Stimulated activated CD4-positive, alpha-beta T cell treated with anti-CD3 and anti-CD28 coated beads, Interleukin-12 subunit alpha, Interleukin-12 subunit beta, amount 100 ng/mL, for 24 hours (primary cell): ENCODE data around the gene PLCH1.

ENCODE experiments used
- DNase-seq, 2 experiments: peaks; one replicate each; pipeline ENCODE4 v3.0.0-alpha.2; 2020; ENCODE audit warnings: low read depth in 2 of 2

Gene PLCH1

DNA sequence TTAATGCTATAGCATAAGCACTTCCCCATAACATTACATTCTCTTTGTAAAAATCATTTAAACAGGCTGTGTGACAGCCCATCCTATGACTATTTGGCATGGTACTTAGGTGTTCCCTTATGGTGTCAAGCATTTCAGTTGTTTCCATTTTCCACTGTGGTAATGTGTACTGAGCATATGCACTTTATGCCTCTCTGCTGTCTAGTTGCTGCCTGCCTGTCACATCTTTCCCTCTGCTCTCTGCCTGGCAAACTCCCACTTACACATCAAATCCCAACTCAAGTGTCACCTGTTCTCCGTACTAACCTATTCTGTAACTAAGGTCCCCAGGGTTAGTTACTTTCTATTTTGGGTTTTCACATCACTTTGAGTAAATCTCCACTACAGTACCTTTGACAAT, 367.0 kb downstream of the PLCH1 start:
- no peak for DNase-seq

GRCh38 chr3:155377071-155377470, 367.8 kb downstream of the PLCH1 start:
- DNase-seq: no peak

- DNase-seq: no peak
Observed at GRCh38 chr3:155372281-155372680, 372.6 kb downstream of the PLCH1 start.

GRCh38 chr3:155370764-155371503, 373.9 kb downstream of the PLCH1 start:
- DNase-seq: no peak

GRCh38 chr3:155370198-155370597, 374.7 kb downstream of the PLCH1 start:
- no peak for DNase-seq

DNA sequence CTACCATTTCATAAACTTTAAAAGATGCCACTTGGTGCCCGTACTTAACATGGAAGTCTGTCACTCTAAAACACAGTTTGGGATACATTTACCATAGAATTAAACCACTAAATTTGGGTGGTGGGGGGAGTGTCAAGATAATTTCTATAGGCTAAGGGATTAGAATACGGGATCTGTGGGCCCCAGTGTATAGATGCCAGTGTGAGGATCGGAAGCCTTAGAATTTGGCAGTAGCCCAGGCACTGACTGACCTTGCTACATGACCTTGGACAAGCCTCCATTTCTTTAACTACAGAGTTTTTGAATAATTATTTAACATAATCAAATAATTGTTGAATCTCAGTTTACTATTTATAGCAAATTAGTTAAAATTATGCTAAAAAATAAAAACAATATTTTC, 375.1 kb downstream of the PLCH1 start:
- no peak for DNase-seq

DNA sequence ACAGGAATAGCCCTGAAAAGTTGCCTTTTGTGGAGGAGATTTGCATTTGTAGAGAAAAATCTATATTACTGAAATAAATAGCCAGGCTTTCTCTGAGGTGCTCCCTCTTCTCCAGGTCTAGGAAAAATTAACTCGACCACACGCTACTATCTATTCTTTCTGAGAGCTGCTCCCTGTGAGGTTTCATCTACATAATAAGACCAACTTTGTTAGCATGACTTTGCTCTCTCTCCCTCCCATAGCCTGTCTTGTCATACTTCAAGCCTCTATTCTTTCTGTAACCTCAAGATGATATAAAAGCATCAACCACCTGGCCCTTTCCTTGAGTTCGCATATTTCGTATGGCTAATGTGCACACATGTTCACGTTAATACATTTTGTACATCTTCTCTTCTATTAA, 375.6 kb downstream of the PLCH1 start:
- DNase-seq: no peak

DNA sequence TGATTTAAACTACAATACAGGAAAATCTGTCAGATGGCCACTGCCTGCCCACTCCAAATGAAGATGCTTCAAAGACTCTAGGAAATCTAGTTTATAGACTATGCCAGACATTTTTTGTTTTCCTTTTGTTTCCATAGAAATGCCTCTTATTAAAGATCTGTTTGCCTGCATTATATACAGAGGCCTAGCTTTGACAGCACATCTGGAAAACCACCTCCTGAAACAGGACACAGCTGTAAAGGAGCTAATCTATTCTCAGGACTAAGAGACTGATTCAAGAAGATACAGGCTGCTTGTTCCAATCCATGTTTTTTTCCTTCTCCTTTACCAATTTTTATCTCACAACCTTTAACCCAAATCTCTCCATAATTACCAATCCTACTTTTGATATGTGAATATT, 376.1 kb downstream of the PLCH1 start:
- DNase-seq: no peak

GRCh38 chr3:155367506-155367905, 377.4 kb downstream of the PLCH1 start:
- DNase-seq: no peak

- no peak for DNase-seq
Observed at GRCh38 chr3:155365178-155365783, 379.6 kb downstream of the PLCH1 start.

DNA sequence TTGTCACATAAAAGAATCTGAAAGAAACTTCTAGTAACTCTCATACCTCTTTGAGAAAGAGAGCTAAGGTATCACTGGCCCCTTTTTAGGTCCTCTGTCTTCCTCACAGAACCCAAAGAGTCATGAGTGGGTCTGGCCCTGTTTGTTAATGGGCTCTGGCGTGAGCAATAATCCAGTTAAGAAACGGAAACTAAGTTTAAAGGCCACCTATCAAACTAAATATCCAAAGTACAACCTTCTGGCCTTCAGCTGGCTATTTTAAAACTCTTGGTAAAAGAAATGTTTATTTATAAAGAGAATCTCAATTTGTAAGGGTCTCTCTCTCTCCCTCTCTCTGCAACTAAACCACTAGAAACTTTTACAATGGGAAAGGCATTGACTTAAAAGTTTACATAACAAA, 380.4 kb downstream of the PLCH1 start:
- DNase-seq: no peak

- no peak for DNase-seq
Observed at GRCh38 chr3:155363690-155364070, 381.2 kb downstream of the PLCH1 start.

DNA sequence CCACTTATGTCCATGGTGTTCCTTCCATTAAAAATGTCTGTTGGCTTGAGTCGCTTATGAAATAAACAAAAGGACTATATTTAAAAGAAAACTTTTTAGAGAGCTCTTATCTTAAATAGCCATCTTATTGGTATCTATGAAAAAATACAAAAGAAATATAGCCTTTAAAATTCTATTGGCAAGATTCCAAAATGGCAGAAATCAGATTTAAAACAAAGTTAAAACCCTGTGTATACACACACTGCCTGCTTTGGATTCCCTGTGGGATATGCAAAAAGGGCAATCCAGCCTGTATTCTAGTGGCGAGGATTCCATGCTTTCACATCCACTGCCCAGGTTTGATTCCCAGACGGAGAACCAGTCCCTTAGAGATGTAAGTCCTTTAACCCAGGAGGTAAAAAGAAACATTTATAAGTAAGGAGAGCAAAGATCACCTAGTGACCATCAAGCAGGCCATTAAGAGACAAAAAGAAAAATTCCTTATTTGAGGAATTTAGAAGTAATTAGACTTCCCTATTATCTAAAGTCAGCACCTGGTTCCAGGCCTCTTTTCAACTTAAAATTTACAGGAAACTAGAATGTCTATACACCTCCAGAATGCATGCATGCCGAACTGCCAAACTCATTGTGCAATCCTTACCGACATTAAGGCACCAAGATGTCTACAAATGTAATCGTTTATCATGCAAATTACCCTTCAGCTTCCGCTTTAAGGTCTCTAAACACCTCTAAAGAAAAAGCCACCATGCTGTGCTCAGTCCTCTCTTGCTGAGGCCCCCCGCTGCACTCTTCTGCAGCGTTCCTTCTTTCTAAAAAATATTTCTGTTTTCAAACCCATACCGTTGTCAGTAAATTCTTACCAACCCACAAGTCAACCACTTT, 381.8 kb downstream of the PLCH1 start:
- no peak for DNase-seq

DNA sequence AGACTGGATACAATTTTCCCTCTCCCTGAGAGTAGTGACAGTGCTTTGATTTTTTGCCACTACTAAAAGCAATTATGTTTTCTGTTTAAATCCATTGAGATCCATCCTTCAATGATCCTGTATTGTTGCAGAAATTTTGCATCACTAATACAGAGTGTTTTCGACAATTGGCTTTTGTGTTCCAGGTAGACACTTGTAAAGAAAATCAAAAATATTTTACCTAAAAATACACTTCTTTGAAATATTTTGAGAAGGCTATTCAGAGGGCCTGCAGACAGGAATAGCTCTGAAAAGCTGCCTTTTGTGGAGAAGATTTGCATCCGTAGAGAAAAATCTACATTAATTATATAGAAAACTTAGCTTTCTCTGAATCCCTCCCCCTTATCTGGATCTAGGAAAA, 384.6 kb downstream of the PLCH1 start:
- no peak for DNase-seq

- DNase-seq: no peak
Observed at GRCh38 chr3:155356594-155357370, 388.1 kb downstream of the PLCH1 start.

GRCh38 chr3:155354658-155355057, 390.2 kb downstream of the PLCH1 start:
- no peak for DNase-seq

DNA sequence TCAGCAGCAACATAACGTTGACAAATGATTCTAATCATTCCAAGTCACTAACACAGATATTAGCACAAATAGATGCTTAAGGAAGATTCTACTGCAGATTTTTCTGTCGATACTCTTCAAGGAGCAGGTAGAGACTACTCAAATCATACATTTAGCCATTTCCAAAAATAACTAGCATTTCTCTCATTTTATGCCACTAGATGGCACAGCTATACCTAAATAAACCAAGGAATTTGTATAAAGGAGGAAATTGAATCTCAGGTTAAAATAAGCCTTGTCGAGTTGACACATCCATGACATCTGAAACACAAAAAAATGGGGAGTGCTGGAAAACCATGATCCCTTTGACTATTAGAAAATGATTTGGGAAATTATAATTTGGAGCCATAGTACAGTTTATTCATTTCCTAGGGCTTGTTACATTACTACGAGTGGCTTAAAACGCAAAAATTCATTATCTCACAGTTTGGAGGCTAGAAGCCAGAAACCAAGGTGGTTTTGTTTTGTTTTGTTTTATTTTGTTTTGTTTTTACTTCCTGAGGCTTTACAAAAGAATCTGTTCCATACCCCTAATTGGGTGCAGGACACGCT, 391.9 kb downstream of the PLCH1 start:
- no peak for DNase-seq

DNA sequence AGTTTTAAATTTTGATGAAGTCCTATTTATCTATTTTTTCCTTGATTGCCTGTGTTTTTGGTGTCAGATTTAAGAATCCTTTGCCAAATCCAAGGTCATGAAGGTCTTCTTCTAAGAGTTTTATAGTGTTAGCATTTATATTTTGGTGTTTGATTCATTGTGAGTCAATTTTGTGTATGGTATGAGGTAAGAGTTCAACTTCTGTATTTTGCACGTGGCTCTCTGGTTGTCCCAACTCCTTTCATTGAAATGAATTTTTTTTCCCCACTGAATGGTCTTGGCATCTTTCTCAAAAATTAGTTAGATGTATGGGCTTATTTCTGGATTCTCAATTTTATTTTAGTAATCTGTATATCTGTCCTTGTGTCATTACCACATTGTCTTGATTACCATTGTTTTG, 394.3 kb downstream of the PLCH1 start:
- no peak for DNase-seq

DNA sequence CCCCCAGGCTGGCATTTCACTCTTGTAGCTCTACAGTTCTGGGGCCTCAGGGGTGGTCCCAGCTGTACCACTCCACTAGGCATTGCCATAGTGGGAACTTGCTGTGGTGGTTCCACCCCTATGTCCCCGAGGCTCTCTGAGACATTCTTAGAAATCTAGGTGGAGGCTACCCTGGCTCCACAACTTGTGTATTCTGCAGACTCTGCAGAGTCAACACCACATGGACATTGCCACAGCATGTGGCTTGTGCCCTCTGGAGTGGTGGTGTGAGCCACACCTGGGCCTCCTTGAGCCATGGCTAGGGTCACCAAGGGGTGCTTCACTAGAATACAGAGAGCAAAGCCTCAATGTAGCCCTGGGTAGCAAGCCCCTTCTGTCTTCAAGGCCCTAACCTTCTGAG, 397.0 kb downstream of the PLCH1 start:
- no peak for DNase-seq

GRCh38 chr3:155342344-155342743, 402.5 kb downstream of the PLCH1 start:
- no peak for DNase-seq

- DNase-seq: no peak
Observed at GRCh38 chr3:155339052-155339451, 405.8 kb downstream of the PLCH1 start.
